GM03348 (cell line): ENCODE measurements around the gene COPS7B.
A peak's percentile ranks its signal among the peaks of the same experiment; 100 is the strongest.

Source experiments
- DNase-seq: peaks from one replicate; pipeline ENCODE4 v3.0.0; 2012; ENCODE audit warnings: low spot score

COPS7B gene

GRCh38 chr2:231785822-231786176 lies 446 bp upstream of the COPS7B start:
- no peak for DNase-seq

DNA sequence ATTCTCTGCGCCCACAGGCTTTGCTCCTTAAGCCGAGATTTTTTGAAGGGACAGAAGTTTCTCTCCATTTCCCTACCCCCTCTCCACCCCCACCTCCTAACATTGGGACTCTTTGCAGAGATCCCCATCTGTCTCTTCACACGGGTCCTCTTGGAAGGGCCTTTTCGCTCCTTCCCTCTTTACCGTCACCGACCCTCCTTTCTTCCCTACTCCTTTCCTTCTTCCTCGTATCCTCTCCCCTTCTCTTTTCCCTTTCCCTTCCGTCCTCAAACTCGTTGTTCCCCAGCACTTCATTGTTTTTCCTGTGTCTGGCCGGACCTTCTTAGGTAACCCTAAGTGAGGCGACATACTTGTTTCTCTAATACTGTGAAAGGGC lies 660 bp downstream of the COPS7B start:
- DNase-seq: no peak

DNA sequence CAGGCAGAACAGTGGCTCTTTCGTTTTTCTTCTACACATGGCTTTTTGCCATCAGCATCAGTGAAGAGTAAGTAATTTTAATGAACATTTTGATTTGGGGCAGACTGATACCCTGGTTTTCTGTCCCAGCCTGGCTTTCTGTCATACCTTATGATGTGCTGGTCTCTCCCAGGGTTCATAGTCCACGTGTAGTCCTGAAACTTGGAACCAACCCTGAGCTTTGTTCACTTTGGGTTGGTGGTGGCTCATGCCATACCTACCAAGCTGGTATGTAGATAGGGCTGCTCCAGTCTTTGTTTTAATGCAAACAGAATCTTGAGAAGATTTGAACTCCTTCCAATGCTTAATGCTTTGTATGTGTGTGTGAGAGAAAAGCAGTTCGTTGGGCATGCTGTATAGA lies 4.9 kb downstream of the COPS7B start:
- no peak for DNase-seq

- no peak for DNase-seq
These were observed 8.1 kb downstream of the COPS7B start for GRCh38 chr2:231794383-231794782.

DNA sequence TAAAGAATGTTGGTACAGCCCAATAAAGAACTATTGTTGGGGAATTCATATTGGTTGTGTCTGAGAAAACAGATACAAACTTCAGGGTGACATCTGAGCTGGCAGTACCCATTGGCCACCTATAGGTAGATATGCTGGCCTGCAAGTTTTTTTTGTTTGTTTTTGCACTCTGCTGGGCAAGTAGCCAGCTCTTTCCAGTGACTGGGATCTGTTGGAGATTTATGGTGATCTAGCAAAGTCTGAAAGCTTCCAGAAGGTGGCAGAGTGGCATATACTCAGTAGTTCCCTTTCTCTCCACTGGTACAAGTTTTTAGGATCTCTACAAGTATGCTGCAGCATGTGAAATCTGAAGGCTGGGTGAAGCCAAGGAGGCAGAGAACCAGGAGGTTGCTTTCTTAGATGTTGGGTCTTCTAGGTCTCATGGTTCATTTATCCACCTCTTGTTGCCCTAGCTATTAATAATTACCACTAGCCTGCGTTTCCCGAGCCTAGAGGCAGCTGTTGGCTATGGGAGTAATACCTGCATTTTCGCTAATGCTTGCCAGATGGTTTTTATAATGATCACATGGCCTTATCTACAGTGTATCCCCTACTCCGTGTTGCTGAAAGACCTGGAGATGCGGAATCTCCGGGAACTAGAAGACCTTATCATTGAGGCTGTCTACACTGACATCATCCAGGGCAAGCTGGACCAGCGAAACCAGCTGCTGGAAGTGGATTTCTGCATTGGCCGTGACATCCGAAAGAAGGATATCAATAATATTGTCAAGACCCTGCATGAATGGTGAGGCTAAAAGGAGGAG lies 9.5 kb downstream of the COPS7B start:
- DNase-seq: no peak

- DNase-seq: peak; percentile 67
These were observed 14.3 kb downstream of the COPS7B start for GRCh38 chr2:231800493-231801091.

GRCh38 chr2:231803501-231804138 lies 17.4 kb downstream of the COPS7B start:
- DNase-seq: no peak

DNA sequence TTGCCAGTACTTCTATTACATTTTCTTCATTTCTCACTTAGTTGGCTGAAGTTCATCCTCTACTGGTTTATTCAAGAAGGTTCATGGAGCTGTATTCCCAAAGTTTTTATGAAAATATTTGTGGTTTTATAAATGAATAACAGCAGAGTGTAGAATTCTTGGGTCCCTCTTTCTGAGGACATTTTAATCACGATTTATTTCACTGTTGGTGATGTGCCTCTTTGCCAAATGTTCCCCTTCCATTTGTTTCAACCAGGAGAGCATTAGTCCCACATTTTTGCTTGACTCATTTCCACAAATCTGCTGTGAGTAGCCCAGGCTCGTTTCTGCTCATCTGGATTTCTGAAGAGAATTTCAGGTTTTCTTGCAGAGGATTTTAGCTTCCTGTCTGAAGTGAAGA lies 20.8 kb downstream of the COPS7B start:
- DNase-seq: peak; percentile 55

- peak; percentile 68 for DNase-seq
These were observed 24.7 kb downstream of the COPS7B start for GRCh38 chr2:231810905-231811304.

- DNase-seq: no peak
These were observed 30.2 kb downstream of the COPS7B start for GRCh38 chr2:231816327-231817026.

DNA sequence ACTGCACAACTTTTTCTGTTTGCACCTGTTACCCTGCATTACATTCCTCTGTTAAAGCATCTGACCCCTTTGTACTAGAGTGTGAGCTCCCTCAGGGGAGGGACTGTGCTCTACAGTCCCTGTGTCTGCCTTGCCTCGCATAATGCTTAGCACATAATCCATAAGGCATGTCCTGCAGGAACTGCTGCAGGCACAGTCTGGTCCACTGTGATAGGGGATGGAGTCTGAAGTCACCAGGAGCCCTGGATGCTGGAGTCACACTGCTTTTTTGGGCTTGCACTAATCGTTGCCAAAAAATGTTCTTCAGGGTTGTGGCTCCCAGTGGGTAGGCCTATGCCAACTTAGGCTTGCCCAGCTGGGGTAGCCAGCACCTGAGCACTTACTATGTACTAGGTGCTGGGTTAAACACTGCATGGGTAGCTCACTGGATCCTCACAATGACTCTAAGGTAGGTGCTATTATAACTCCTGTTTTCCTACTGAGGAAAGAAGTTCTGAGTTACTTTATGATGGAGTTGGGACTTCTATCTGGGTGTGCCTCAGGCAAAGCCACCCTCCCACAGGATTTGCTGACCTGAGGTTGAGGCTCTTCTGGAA lies 33.3 kb downstream of the COPS7B start:
- DNase-seq: no peak

DNA sequence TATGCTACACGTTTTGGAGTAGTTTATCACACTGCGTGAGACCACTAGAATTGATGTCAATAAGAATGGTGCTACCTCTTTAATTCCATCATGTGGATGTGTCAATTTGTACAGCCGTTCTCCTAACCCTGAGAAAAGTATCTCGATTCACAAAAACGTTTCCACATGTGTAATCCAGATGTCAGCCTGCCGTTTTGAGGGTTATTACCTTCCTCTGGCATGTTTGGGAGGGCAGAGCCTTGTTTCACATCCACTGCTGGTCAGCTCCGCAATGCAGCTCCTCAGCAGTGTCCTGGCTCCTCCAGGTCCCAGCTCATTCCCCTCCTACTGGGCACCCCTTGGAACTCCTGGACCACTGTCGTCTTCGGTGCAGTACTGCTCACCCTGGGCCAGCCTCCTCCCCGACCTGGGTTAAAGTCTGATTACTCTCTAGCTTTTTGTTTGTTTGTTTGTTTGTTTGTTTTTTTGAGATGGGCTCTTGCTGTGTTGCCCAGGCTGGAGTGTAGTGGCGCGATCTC lies 34.6 kb downstream of the COPS7B start:
- no peak for DNase-seq

DNA sequence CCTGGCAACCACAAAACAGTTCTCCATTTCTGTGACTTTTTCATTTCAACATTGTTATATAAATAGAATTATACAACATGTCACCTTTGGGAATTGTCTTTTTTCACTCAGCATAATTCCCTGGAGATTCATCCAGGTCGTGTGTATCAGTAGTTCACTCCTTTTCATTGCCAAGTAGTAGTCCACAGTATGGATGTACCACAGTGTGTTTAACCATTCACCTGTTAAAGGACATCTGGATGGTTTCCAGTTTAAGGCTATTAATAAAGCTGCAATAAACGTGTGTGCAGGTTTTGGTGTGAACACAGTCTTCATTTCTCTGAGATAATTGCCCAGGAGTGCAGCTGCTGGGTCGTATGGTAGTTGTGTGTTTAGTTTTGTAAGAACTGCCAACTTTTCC lies 35.7 kb downstream of the COPS7B start:
- no peak for DNase-seq

- DNase-seq: no peak
These were observed 66.9 kb downstream of the COPS7B start for GRCh38 chr2:231853105-231853504.

- DNase-seq: no peak
These were observed 68.4 kb downstream of the COPS7B start for GRCh38 chr2:231854616-231855125.

- no peak for DNase-seq
These were observed 70.7 kb downstream of the COPS7B start for GRCh38 chr2:231856959-231857358.
